Endothelial cell of umbilical vein (primary cell): ENCODE measurements around the gene PDCD7.

Source experiments
- TF ChIP-seq, protein P1 (sequence below): IDR thresholded peaks from 2 replicates; pipeline ENCODE4 v1.6.1; 2011; ENCODE audit not compliant: insufficient read depth, insufficient read length
- TF ChIP-seq, protein P2 (sequence below), 2 donors: IDR thresholded peaks; 1 replicate in 1 of 2; 2 replicates in 1 of 2; pipeline ENCODE4 v1.5.1; 2011; ENCODE audit warnings: low read length in 2 of 2, mild to moderate bottlenecking in 2 of 2, moderate library complexity in 2 of 2, control low read depth in 1 of 2, inconsistent platforms in 1 of 2, low read depth in 1 of 2; ENCODE audit not compliant: insufficient read depth in 1 of 2; ENCODE audit errors: extremely low read depth in 1 of 2

DNA sequence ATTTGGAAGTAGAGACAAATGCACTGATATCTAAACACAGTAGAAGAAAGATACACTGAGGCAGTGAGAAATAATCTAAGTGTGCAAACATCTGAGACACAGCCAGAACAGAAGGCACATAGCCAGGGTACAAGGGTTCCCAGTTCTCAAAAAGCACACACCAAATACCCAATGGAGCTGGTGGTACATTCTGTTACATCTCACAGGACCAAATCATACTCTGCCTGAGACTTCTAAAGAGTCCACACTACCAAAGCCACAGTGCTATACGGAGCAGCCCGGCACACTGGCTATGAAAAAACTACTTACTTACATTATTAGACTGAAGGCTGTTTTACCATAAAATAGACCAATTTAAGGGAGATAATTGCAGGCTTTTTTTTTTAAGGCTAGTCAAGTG lies 32.3 kb upstream of the PDCD7 start:
- TF ChIP-seq, protein P1, sequence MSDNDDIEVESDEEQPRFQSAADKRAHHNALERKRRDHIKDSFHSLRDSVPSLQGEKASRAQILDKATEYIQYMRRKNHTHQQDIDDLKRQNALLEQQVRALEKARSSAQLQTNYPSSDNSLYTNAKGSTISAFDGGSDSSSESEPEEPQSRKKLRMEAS, result no peak
- TF ChIP-seq, protein P2, sequence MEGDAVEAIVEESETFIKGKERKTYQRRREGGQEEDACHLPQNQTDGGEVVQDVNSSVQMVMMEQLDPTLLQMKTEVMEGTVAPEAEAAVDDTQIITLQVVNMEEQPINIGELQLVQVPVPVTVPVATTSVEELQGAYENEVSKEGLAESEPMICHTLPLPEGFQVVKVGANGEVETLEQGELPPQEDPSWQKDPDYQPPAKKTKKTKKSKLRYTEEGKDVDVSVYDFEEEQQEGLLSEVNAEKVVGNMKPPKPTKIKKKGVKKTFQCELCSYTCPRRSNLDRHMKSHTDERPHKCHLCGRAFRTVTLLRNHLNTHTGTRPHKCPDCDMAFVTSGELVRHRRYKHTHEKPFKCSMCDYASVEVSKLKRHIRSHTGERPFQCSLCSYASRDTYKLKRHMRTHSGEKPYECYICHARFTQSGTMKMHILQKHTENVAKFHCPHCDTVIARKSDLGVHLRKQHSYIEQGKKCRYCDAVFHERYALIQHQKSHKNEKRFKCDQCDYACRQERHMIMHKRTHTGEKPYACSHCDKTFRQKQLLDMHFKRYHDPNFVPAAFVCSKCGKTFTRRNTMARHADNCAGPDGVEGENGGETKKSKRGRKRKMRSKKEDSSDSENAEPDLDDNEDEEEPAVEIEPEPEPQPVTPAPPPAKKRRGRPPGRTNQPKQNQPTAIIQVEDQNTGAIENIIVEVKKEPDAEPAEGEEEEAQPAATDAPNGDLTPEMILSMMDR (IDR thresholded peaks at IDR 0.05; ENCODE audit: extremely low read depth in 1 of 2, insufficient read depth in 1 of 2, low read depth in 1 of 2, low read length in 2 of 2), result no peak
